ENCODE measurements around the gene KCNJ12. TPM values are rescaled to one million over a fixed set of nuclear protein-coding genes. Genes with fewer than 3 reads are reported as not detected.
A peak's percentile ranks its signal among the peaks of the same experiment; 100 is the strongest.

The KCNJ12 gene
- total RNA-seq, 2 donors from 2014 or later = not detected

DNA sequence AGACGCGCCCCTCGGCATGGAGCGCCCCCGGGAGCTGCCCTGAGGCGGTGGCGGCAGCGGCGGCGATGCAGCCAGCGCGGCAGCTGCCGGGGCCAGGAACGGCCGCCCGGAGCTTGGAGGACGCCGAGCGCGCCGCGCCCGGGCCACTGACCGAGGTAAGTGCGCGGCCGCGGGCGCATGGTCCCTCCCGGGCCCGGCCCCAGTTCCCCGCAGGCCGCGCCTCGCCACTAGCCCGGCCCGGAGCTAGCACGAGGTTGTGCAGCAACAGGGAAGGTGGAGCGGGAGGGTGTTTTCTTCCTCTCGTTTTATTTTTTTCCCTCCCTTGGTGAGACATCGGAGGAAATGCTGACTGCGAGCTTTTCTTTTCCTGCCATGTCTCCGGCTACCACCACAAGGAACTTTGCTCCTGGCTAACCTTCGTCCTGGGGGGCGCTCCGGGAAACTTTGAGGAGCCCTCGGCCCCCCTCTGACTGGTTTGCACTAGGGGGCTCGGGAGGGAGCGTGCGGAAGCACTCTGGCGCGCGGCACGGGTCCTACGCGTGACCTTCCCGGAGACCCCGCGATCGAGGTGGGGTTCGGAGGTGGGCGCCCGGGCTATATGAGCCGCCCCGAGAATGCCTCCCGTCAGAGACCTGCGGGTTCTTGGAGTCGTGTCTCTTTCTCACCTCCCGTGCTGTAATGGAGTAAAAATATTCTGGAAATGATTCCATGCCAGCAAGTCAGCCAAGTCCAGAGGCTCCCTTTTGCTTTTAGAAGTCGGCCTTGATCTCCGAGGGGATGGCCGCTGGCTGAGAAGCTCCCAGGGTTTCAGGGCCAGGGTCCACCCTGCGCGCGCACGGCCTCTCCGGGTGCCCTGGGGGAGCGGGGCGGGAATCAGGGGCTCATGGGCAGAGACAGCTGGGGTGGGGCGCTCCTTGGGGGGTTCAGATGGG, 868 bp downstream of the KCNJ12 start:
- DNase-seq (no peak), ATAC-seq (replicated peaks in 1 of 2) (peak in 1 of 2 donors; percentile 24)
- Mint-ChIP-seq H3K4me1 (ENCODE audit: low read depth) (no peaks in the 10 kb centered on the region), H3K36me3 (ENCODE audit: insufficient read depth in 2 of 2) (no peaks in the 10 kb centered on the region), H3K27ac (no peak overlapping the region), H3K9me3 (no peaks in the 10 kb centered on the region), H3K27me3 (ENCODE audit: low read depth) (peaks cover 11% of the 10 kb centered on the region), H3K4me3 (peak overlapping the region; percentile 61 to 64)

- ATAC-seq (replicated peaks in 1 of 2) = no peak
- no peak for DNase-seq
- Mint-ChIP-seq H3K36me3 (ENCODE audit: insufficient read depth in 2 of 2) (no peaks in the 10 kb centered on the region), H3K4me1 (ENCODE audit: low read depth) (no peaks in the 10 kb centered on the region), H3K27me3 (ENCODE audit: low read depth) (peaks cover 11% of the 10 kb centered on the region), H3K9me3 (no peaks in the 10 kb centered on the region), H3K27ac (no peak overlapping the region), H3K4me3 (peak overlapping the region; percentile 61 to 64)
These were observed 1.7 kb downstream of the KCNJ12 start for GRCh38 chr17:21377705-21378396.

DNA sequence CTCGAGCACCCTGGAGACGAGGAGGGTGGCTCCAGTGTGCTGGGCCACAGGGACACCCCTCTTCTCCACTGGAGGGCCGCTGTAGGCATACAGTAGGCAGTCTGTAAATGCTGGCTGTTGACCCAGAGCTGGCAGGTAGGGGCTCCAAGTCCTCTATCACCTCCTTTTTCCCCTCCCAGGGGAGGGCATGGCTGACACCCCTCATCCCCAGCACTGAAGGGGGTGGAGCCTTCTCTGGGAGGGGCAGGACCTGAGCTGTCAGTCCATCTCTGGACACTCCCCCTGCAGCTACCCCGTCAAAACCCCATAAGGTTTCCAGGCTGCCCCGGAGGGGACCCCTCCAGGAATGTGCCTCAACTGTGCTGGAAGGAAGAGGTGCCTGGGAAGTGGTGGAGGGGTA, 2.4 kb downstream of the KCNJ12 start:
- no peaks in the 10 kb centered on the region for H3K4me1 Mint-ChIP-seq (ENCODE audit: low read depth)
- ATAC-seq (replicated peaks in 1 of 2) (no peak), DNase-seq (no peak)
- H3K36me3 Mint-ChIP-seq (ENCODE audit: insufficient read depth in 2 of 2) = no peaks in the 10 kb centered on the region
- no peak overlapping the region for H3K4me3 Mint-ChIP-seq
- H3K9me3 Mint-ChIP-seq = no peaks in the 10 kb centered on the region
- peaks cover 11% of the 10 kb centered on the region for H3K27me3 Mint-ChIP-seq (ENCODE audit: low read depth)
- no peak overlapping the region for H3K27ac Mint-ChIP-seq

DNA sequence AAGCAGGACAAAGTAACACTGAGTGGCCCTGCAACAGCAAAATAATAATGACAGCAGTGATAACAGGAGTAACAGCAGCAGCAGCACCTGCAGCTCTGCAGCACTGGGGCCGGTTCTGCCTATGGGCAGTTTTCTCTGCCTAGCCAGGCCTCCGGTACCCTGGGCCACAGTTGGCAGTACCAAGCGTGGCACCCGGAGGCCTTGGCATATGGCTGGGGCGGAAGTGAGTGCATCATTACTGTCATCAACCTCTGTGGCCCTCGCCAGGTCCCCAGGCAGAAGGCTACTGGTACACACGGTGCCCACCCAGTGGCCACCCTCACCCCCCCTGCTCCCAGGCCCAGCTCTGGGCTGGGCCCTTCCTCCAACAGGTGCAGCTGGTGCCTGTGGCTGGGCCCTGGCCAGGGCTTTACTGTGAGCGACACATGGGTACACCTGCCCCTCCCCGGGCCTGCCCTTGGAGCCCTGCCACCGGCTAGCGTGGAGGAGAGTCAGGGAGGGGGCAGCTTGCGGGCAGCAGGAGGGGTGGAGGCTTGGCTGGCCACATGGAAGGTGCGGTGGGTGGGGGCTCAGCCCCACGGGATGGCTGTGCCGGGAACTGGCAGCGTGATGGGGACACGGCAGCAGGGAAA, 3.0 kb downstream of the KCNJ12 start:
- Mint-ChIP-seq H3K27ac (no peak overlapping the region), H3K4me1 (ENCODE audit: low read depth) (no peaks in the 10 kb centered on the region), H3K4me3 (no peak overlapping the region), H3K27me3 (ENCODE audit: low read depth) (peaks cover 11% of the 10 kb centered on the region), H3K9me3 (no peaks in the 10 kb centered on the region), H3K36me3 (ENCODE audit: insufficient read depth in 2 of 2) (no peaks in the 10 kb centered on the region)
- ATAC-seq (replicated peaks in 1 of 2) (no peak), DNase-seq (no peak)

- H3K9me3 Mint-ChIP-seq = no peaks in the 10 kb centered on the region
- no peak for ATAC-seq (replicated peaks in 1 of 2)
- no peaks in the 10 kb centered on the region for H3K4me1 Mint-ChIP-seq (ENCODE audit: low read depth)
- no peaks in the 10 kb centered on the region for H3K36me3 Mint-ChIP-seq (ENCODE audit: insufficient read depth in 2 of 2)
- DNase-seq = no peak
- no peak overlapping the region for H3K27ac Mint-ChIP-seq
- peaks cover 4% of the 10 kb centered on the region for H3K27me3 Mint-ChIP-seq (ENCODE audit: low read depth)
- no peak overlapping the region for H3K4me3 Mint-ChIP-seq
These were observed 4.5 kb downstream of the KCNJ12 start for GRCh38 chr17:21380659-21381058.

DNA sequence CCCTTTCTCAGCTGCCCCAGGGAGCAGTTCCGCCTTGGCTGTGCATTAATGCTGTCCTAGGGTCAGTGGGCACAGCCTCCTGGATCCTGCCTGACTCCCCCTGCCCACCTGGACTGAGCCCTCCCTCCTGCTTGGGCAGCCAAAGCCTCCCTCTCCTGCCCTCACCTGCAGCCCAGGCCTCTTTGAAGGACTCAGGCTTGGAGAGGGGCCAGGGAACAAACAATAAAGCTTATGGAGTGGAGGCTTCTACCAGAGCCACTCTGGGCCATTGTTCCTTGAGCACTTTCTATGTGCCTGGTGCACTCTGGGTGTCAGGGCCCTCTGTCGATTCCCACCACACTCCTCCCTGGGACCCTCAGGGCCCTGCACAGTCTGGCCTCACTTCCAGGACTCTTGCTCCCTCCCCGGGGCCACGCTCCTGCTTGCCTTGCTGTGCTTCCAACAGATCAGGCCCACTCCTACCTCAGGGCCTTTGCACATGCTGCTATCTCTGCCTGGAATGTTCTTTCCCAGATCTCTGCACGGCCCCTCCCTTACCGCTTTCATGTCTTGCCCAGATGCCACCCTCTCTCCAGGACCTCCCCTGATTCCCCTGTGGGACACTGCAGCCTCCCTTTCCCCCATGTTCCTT, 5.0 kb downstream of the KCNJ12 start:
- Mint-ChIP-seq H3K9me3 (no peaks in the 10 kb centered on the region), H3K4me3 (no peak overlapping the region), H3K36me3 (ENCODE audit: insufficient read depth in 2 of 2) (no peaks in the 10 kb centered on the region), H3K27me3 (ENCODE audit: low read depth) (no peaks in the 10 kb centered on the region), H3K27ac (no peak overlapping the region), H3K4me1 (ENCODE audit: low read depth) (no peaks in the 10 kb centered on the region)
- no peak for ATAC-seq (replicated peaks in 1 of 2)
- no peak for DNase-seq

DNA sequence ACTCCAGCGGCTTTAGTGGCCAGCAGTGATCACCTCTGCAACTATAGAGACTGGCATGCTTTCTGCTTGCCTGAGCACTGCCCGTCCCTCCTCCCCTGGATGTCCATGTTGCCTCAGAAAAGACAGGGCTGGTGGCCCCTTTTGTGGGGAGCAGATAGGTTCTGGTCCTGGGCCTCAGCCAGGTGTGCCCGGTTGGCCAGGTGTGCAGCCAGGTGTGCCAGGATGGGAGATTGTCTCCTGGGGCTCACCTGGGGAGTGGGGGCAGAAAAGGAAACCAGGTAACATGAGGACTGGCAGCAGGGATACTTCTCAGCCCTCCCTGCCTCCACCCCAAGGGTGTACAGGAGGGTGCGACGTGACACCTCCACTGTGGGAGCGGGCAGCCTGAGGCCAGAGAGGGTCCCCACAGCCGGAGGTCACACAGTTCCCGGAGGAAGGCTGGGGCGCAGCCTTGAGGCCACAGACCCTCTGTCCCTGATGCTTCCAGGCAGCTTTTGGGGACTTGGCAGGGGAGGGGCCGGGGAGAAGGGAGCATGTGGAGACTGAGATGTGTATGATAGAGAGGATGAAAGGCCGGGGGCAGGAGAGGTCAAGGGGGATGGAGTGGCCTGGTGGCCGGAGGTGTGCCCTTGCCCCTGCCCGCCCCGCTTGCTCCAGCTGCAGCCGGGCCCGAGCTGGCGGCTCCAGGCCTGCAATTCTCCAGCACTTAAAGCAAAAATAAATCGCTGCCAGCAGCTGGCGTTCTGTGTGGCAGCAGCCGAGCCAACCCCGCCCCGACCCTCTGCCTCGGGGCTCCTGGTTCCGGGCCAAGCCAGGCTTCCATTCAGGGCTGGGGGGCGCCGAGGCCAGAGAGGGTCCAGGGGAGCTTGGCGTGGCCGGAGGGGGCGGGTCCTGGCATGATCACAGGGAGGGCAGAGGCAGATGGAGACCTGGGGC, 6.7 kb downstream of the KCNJ12 start:
- no peaks in the 10 kb centered on the region for H3K36me3 Mint-ChIP-seq (ENCODE audit: insufficient read depth in 2 of 2)
- ATAC-seq (replicated peaks in 1 of 2) = no peak

DNA sequence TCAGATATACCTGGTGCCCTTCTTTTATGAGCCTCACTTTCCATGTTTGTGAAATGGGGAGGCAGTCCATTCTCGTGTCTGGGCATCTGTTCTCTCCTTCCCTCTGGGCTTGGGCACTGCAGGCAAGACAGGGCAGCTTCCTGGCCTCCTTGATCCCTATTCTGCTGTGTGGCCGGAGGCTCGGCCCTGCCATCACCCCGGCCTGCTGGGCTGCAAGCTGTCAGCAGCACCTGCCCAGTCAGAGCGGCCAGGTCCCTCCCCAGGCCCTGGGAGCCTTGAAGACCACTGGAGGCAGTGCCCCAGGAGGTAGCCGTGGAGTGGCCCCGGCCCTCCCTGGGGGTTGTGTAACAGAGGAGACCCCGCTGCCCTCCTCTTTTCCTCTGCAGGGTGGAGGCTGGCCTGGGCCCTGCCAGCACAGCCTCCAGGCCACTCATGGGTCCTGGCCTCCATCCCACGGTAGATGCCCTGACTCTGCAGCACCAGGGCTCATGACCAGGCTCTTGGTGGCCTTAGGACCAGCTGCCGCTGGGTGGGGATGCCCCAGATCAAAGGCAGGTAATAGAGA, 9.2 kb downstream of the KCNJ12 start:
- no peak overlapping the region for H3K4me3 Mint-ChIP-seq
- DNase-seq (no peak), ATAC-seq (replicated peaks in 1 of 2) (no peak)
- no peaks in the 10 kb centered on the region for H3K27me3 Mint-ChIP-seq (ENCODE audit: low read depth)
- no peak overlapping the region for H3K27ac Mint-ChIP-seq
- H3K36me3 Mint-ChIP-seq (ENCODE audit: insufficient read depth in 2 of 2) = no peaks in the 10 kb centered on the region
- H3K9me3 Mint-ChIP-seq = no peaks in the 10 kb centered on the region
- H3K4me1 Mint-ChIP-seq (ENCODE audit: low read depth) = no peaks in the 10 kb centered on the region

More for the DNA sequence above, 6.7 kb downstream of the KCNJ12 start:
- no peaks in the 10 kb centered on the region for H3K9me3 Mint-ChIP-seq
- no peak overlapping the region for H3K4me3 Mint-ChIP-seq
- H3K27me3 Mint-ChIP-seq (ENCODE audit: low read depth) = no peaks in the 10 kb centered on the region
- DNase-seq = no peak
- H3K27ac Mint-ChIP-seq = no peak overlapping the region
- no peaks in the 10 kb centered on the region for H3K4me1 Mint-ChIP-seq (ENCODE audit: low read depth)

- H3K27ac Mint-ChIP-seq = no peak overlapping the region
- ATAC-seq (replicated peaks in 1 of 2) (no peak), DNase-seq (no peak)
- H3K4me1 Mint-ChIP-seq (ENCODE audit: low read depth) = no peaks in the 10 kb centered on the region
- H3K27me3 Mint-ChIP-seq (ENCODE audit: low read depth) = peaks cover 7% of the 10 kb centered on the region
- H3K9me3 Mint-ChIP-seq = no peaks in the 10 kb centered on the region
- H3K4me3 Mint-ChIP-seq = no peak overlapping the region
- no peaks in the 10 kb centered on the region for H3K36me3 Mint-ChIP-seq (ENCODE audit: insufficient read depth in 2 of 2)
These were observed 11.5 kb downstream of the KCNJ12 start for GRCh38 chr17:21387616-21388015.

- ATAC-seq (replicated peaks in 1 of 2) (no peak), DNase-seq (no peak)
- H3K27ac Mint-ChIP-seq = no peak overlapping the region
- no peaks in the 10 kb centered on the region for H3K4me1 Mint-ChIP-seq (ENCODE audit: low read depth)
- H3K27me3 Mint-ChIP-seq (ENCODE audit: low read depth) = peaks cover 7% of the 10 kb centered on the region
- H3K36me3 Mint-ChIP-seq (ENCODE audit: insufficient read depth in 2 of 2) = no peaks in the 10 kb centered on the region
- H3K4me3 Mint-ChIP-seq = no peak overlapping the region
- H3K9me3 Mint-ChIP-seq = no peaks in the 10 kb centered on the region
These were observed 11.9 kb downstream of the KCNJ12 start for GRCh38 chr17:21388066-21388465.

- Mint-ChIP-seq H3K9me3 (no peaks in the 10 kb centered on the region), H3K36me3 (ENCODE audit: insufficient read depth in 2 of 2) (no peaks in the 10 kb centered on the region), H3K27ac (no peak overlapping the region), H3K4me1 (ENCODE audit: low read depth) (no peaks in the 10 kb centered on the region), H3K4me3 (no peak overlapping the region), H3K27me3 (ENCODE audit: low read depth) (peaks cover 7% of the 10 kb centered on the region)
- DNase-seq (no peak), ATAC-seq (replicated peaks in 1 of 2) (no peak)
These were observed 12.8 kb downstream of the KCNJ12 start for GRCh38 chr17:21388944-21389343.

DNA sequence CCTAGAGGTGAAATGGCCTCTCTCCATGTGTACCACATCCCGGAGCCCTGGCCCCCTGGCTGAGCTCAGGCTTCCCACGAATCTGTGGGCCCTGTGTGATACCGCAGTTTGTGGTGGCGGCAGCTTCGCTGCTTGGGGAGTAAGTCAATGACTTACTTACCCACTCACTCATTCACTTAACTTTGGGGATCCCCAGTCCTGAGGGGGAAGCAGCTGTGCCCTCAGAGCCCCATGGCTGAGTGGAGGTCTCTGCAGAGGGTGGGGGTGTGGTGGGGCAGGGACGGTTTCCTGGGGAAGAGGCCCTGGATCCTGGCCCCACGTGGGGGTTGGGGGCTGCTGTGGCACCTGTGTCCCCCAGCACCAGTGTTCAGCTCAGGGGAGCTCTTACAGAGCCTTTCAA, 13.2 kb downstream of the KCNJ12 start:
- Mint-ChIP-seq H3K27ac (no peak overlapping the region), H3K4me1 (ENCODE audit: low read depth) (no peaks in the 10 kb centered on the region), H3K27me3 (ENCODE audit: low read depth) (peaks cover 7% of the 10 kb centered on the region), H3K4me3 (no peak overlapping the region), H3K9me3 (no peaks in the 10 kb centered on the region), H3K36me3 (ENCODE audit: insufficient read depth in 2 of 2) (no peaks in the 10 kb centered on the region)
- peak; percentile 26 to 55 for ATAC-seq (replicated peaks in 1 of 2)
- DNase-seq = no peak
